Activated CD8-positive, alpha-beta memory T cell treated with anti-CD3 and anti-CD28 coated beads, Interleukin-2, amount 50 U/mL, for 48 hours (primary cell): ENCODE measurements around the gene ZNF512B.
"Not testable (repeated sequence)": the region's sequence is repeated elsewhere in the genome, so short reads cannot be mapped to it uniquely, and the experiment has no call there.

Experiments used
- DNase-seq: peaks from one replicate; pipeline ENCODE4 v3.0.0-alpha.2; 2020

Gene ZNF512B

GRCh38 chr20:63932606-63933160, 37.0 kb downstream of the ZNF512B start:
- no peak for DNase-seq

- DNase-seq, result no peak
These were observed 38.0 kb downstream of the ZNF512B start for GRCh38 chr20:63931735-63932134.

GRCh38 chr20:63930971-63931553, 38.7 kb downstream of the ZNF512B start:
- no peak for DNase-seq

GRCh38 chr20:63929473-63929883, 40.3 kb downstream of the ZNF512B start:
- not testable (repeated sequence) for DNase-seq

- no peak for DNase-seq
These were observed 40.7 kb downstream of the ZNF512B start for GRCh38 chr20:63929071-63929470.

GRCh38 chr20:63926298-63926697, 43.4 kb downstream of the ZNF512B start:
- DNase-seq, result no peak

- DNase-seq, result no peak
These were observed 45.5 kb downstream of the ZNF512B start for GRCh38 chr20:63924241-63924640.

- DNase-seq, result no peak
These were observed 46.1 kb downstream of the ZNF512B start for GRCh38 chr20:63923651-63924050.

GRCh38 chr20:63920226-63920625, 49.5 kb downstream of the ZNF512B start:
- no peak for DNase-seq

- DNase-seq, result no peak
These were observed 50.6 kb downstream of the ZNF512B start for GRCh38 chr20:63919130-63919529.

GRCh38 chr20:63917811-63918210, 51.9 kb downstream of the ZNF512B start:
- no peak for DNase-seq

- not testable (repeated sequence) for DNase-seq
These were observed 53.3 kb downstream of the ZNF512B start for GRCh38 chr20:63916371-63916939.

- DNase-seq, result no peak
These were observed 54.3 kb downstream of the ZNF512B start for GRCh38 chr20:63915471-63915870.

GRCh38 chr20:63913768-63914167, 56.0 kb downstream of the ZNF512B start:
- no peak for DNase-seq

GRCh38 chr20:63911176-63911575, 58.6 kb downstream of the ZNF512B start:
- no peak for DNase-seq

GRCh38 chr20:63908008-63908682, 61.6 kb downstream of the ZNF512B start:
- DNase-seq, result no peak
